Stimulated activated CD4-positive, alpha-beta T cell treated with anti-CD3 and anti-CD28 coated beads, Interleukin-2, amount 100 ng/mL, for 4 hours (primary cell): Measurements from ENCODE around the gene NET1.

Source experiments
- DNase-seq: peaks from one replicate; pipeline ENCODE4 v3.0.0-alpha.2; 2020; ENCODE audit warnings: low read depth

Gene NET1

GRCh38 chr10:5443429-5443828 is 31.1 kb downstream of the NET1 start:
- no peak for DNase-seq

GRCh38 chr10:5445006-5445405 is 32.6 kb downstream of the NET1 start:
- no peak for DNase-seq

- peak; percentile 82 for DNase-seq
These were observed 34.1 kb downstream of the NET1 start for GRCh38 chr10:5446390-5446926.

- no peak for DNase-seq
These were observed 34.7 kb downstream of the NET1 start for GRCh38 chr10:5447056-5447455.

- DNase-seq, result no peak
These were observed 35.3 kb downstream of the NET1 start for GRCh38 chr10:5447611-5448071.

- no peak for DNase-seq
These were observed 36.1 kb downstream of the NET1 start for GRCh38 chr10:5448333-5449001.

- no peak for DNase-seq
These were observed 36.9 kb downstream of the NET1 start for GRCh38 chr10:5449227-5449626.

- no peak for DNase-seq
These were observed 37.5 kb downstream of the NET1 start for GRCh38 chr10:5449823-5450222.

- DNase-seq, result no peak
These were observed 38.4 kb downstream of the NET1 start for GRCh38 chr10:5450605-5451384.

GRCh38 chr10:5453749-5454489 is 41.6 kb downstream of the NET1 start:
- no peak for DNase-seq

- no peak for DNase-seq
These were observed 44.2 kb downstream of the NET1 start for GRCh38 chr10:5456563-5456962.

GRCh38 chr10:5457741-5458140 is 45.4 kb downstream of the NET1 start:
- no peak for DNase-seq

GRCh38 chr10:5458425-5458824 is 46.1 kb downstream of the NET1 start:
- DNase-seq, result no peak

- no peak for DNase-seq
These were observed 46.8 kb downstream of the NET1 start for GRCh38 chr10:5458949-5459747.

GRCh38 chr10:5460468-5461202 is 48.3 kb downstream of the NET1 start:
- no peak for DNase-seq

- no peak for DNase-seq
These were observed 48.8 kb downstream of the NET1 start for GRCh38 chr10:5461203-5461588.

GRCh38 chr10:5461914-5462840 is 49.8 kb downstream of the NET1 start:
- no peak for DNase-seq

- no peak for DNase-seq
These were observed 50.5 kb downstream of the NET1 start for GRCh38 chr10:5462841-5463293.

- DNase-seq, result no peak
These were observed 52.2 kb downstream of the NET1 start for GRCh38 chr10:5464546-5464945.

- DNase-seq, result no peak
These were observed 53.7 kb downstream of the NET1 start for GRCh38 chr10:5465976-5466450.
